Activated T-helper 1 cell treated with anti-CD3 and anti-CD28 coated beads, Interleukin-12 subunit alpha, Interleukin-12 subunit beta, Interleukin-2, Interleukin-4 antibody, amounts not matched to agents 30 ng/mL and 10 ng/mL and 1 ng/mL, durations not matched to agents 14 hours and 24 hours and 36 hours (primary cell): ENCODE data around the gene MICU1. TPM values are rescaled to one million over a fixed set of nuclear protein-coding genes. Genes with fewer than 3 reads are reported as not detected.

Experiments
- DNase-seq: peaks from one replicate; pipeline ENCODE4 v3.0.0; 2021; ENCODE audit warnings: low spot score
- H3K27ac Mint-ChIP-seq: one replicate; pipeline ENCODE4 v1.8.0; 2021; ENCODE audit warnings: mild to moderate bottlenecking, mixed read lengths
- H3K27me3 Mint-ChIP-seq: one replicate; pipeline ENCODE4 v1.8.0; 2022; ENCODE audit warnings: mild to moderate bottlenecking, moderate library complexity, mixed read lengths; ENCODE audit not compliant: insufficient read depth
- H3K36me3 Mint-ChIP-seq: one replicate; pipeline ENCODE4 v1.8.0; 2021; ENCODE audit warnings: low read depth, mixed read lengths
- H3K4me1 Mint-ChIP-seq: one replicate; pipeline ENCODE4 v1.8.0; 2021; ENCODE audit warnings: low read depth, mixed read lengths
- H3K4me3 Mint-ChIP-seq: one replicate; pipeline ENCODE4 v1.8.0; 2021; ENCODE audit warnings: mild to moderate bottlenecking, moderate library complexity, mixed read lengths
- H3K9me3 Mint-ChIP-seq: one replicate; pipeline ENCODE4 v1.8.0; 2021; ENCODE audit warnings: mixed read lengths
- intact Hi-C: fragments of 100-400 bp; cut with micrococcal nuclease; formaldehyde crosslinking; loops from one replicate; pipeline ENCODE4 v1.15.1; 2024
- total RNA-seq: library from RNA; stranded (reverse); gene quantifications from 2 replicates; pipeline ENCODE4 v1.2.3, GENCODE V29; 2022

MICU1 gene
- total RNA-seq, 1 donor from 2014 or later = 28.4 TPM

DNA sequence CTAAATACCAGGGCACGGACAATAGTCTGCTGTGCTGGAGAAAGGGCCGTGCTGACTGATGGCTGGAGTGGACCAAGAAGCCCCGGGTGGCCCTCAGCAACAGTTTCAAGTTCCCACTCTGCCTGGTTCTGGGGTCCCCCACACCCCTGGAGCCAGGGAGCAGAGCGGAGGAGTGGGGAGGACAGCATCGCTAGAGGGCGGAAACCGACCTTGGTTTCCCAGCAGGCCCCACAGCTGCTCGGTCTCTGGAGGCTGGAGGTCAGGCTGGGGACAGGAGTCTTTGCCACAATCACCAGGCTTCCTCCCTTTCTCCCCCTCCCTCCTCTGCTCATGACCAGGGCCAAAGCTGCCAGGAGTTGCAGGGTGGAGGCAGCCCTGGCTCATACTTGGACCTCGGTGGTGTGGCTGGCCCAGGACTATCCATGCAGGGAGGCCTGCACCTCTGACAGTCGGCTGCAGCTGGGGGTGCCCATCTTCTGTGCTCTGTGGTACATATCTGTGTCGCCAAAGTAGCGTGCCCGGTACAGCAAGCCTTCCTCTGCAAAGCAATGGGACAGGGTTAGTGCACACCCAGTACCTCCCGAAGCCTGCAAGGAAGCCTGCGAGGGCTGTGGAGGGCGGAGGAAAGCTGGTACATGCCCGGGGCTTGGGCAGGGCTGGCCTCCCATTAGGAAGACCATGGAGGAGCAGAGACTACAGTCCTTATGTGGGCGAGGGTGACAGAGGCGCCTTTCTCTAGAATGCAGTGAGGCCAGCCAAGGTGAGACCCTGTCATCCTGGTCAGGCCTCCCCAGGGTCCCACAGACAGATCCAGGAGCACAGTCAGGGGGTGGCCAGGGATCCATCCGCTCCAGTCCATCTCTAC lies 290.3 kb downstream of the MICU1 start:
- intact Hi-C loops = loop anchor here (1.0 to 2.0 kb wide), 11 partner anchors 15 to 379 kb away; partner anchors contain the start of genes DNAJB12 and SPOCK2
- H3K4me1 Mint-ChIP-seq = peaks cover 69% of the 10 kb centered on the region
- H3K27me3 Mint-ChIP-seq = no peaks in the 10 kb centered on the region
- H3K9me3 Mint-ChIP-seq = no peaks in the 10 kb centered on the region
- peaks cover 27% of the 10 kb centered on the region for H3K36me3 Mint-ChIP-seq
- H3K4me3 Mint-ChIP-seq = peak overlapping the region; percentile 70
- H3K27ac Mint-ChIP-seq = peak overlapping the region; percentile 91
- DNase-seq = peak; percentile 48

GRCh38 chr10:72334825-72335393 lies 291.0 kb downstream of the MICU1 start:
- DNase-seq = peak; percentile 84
- Mint-ChIP-seq H3K9me3 (no peaks in the 10 kb centered on the region), H3K27ac (peak overlapping the region; percentile 91), H3K4me1 (peaks cover 72% of the 10 kb centered on the region), H3K4me3 (peak overlapping the region; percentile 70), H3K36me3 (peaks cover 23% of the 10 kb centered on the region), H3K27me3 (no peaks in the 10 kb centered on the region)
- intact Hi-C loops = loop anchor here (1.0 to 2.0 kb wide), 10 partner anchors 15 to 246 kb away; partner anchors contain the start of genes DNAJB12 and SPOCK2

GRCh38 chr10:72334196-72334824 lies 291.6 kb downstream of the MICU1 start:
- Mint-ChIP-seq H3K4me3 (peak overlapping the region; percentile 70), H3K27me3 (no peaks in the 10 kb centered on the region), H3K4me1 (peaks cover 78% of the 10 kb centered on the region), H3K27ac (peak overlapping the region; percentile 91), H3K9me3 (no peaks in the 10 kb centered on the region), H3K36me3 (peaks cover 23% of the 10 kb centered on the region)
- intact Hi-C loops = loop anchor here (2.0 kb wide), 2 partner anchors 20 to 246 kb away; partner anchors contain the start of genes DNAJB12 and SPOCK2
- no peak for DNase-seq

DNA sequence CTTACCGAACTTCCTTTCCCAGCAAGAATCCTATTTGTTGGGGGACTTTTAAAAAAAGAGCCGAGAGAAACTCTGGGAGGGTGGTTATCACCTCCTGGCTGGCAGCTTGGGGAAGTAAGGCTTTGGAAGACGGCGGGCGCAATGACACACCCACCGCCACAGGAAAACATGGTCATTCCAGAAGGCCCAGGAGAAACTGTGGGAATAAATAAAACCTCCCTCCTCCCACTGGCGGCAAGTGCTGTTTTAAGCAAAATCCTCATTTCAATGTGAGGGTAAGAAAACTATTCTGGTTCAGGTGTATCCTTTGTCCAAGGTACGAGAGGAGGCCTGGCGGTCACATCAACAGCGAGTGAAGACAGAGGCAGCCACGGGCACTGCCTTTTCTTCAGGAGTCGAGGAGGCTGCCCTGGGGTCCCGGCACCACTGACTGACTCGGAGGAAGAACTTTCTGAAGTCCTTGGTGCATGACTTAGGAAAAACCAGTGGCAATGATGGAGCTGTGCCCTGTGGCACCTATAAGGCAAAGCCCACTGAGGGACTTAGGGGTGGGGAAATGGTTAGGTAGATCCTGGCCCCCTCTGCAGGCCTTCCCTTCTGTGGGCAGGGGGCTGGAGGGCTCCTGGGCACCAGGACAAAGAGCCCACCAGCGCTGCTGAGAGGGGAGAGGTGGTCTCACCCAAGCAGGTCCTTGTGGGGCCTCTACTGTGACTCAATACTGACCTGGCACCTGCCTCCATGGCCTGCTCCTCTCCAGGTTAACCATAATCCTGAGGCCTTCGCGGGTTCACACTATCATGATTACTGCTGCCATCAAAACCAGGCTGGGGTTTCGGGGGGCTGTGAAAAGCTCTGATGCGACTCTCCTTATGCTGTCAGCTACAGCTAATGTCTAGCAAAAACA lies 292.5 kb downstream of the MICU1 start:
- DNase-seq = no peak
- H3K27me3 Mint-ChIP-seq = no peaks in the 10 kb centered on the region
- no peaks in the 10 kb centered on the region for H3K9me3 Mint-ChIP-seq
- H3K4me3 Mint-ChIP-seq = no peak overlapping the region
- H3K36me3 Mint-ChIP-seq = peaks cover 22% of the 10 kb centered on the region
- H3K27ac Mint-ChIP-seq = peak overlapping the region; percentile 90
- intact Hi-C loops = loop anchor here (2.0 kb wide), 2 partner anchors 21 to 245 kb away; partner anchors contain the start of genes DNAJB12 and SPOCK2
- H3K4me1 Mint-ChIP-seq = peaks cover 84% of the 10 kb centered on the region

DNA sequence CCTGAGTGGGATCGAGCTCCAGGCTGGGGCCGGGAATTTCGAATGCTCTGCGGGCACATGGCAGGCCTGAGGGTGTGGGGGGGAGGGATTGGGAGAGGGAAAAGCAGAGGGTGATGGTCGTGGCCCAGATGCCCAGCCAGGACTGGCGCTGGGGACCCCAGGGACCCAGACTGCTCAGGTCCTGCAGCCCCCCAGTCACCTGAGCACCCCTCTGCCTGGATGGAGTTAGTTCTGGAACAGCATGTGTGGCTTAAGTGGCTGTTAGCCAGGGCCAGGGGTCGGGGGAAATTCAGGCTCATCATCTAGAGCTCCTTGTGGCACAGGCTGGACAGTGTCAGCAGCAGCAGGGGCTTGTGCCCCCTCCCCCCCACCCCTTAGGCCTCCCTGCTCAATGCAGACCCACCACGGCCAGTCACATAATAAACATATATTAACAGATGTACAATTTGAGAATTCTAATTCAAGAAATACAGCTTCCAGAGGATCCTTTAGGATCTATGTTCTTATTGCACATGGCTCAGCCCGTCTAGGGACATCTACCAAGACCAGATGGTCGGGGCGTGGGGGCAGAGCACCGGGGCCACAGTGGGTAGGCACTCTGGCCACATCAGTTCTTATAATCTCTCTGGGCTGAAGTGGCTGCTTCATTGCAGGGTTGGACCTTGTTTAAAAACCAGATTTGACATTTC lies 293.3 kb downstream of the MICU1 start:
- peaks cover 17% of the 10 kb centered on the region for H3K36me3 Mint-ChIP-seq
- peak overlapping the region; percentile 90 for H3K27ac Mint-ChIP-seq
- no peak for DNase-seq
- H3K4me3 Mint-ChIP-seq = no peak overlapping the region
- H3K9me3 Mint-ChIP-seq = no peaks in the 10 kb centered on the region
- intact Hi-C loops = no loop called here
- H3K4me1 Mint-ChIP-seq = peaks cover 91% of the 10 kb centered on the region
- no peaks in the 10 kb centered on the region for H3K27me3 Mint-ChIP-seq

GRCh38 chr10:72331575-72332422 lies 294.1 kb downstream of the MICU1 start:
- Mint-ChIP-seq H3K36me3 (peaks cover 13% of the 10 kb centered on the region), H3K9me3 (no peaks in the 10 kb centered on the region), H3K4me3 (peak overlapping the region; percentile 62), H3K27ac (peak overlapping the region; percentile 90), H3K4me1 (peaks cover 89% of the 10 kb centered on the region), H3K27me3 (no peaks in the 10 kb centered on the region)
- peak; percentile 78 for DNase-seq
- intact Hi-C loops = no loop called here

- peaks cover 78% of the 10 kb centered on the region for H3K4me1 Mint-ChIP-seq
- peaks cover 15% of the 10 kb centered on the region for H3K36me3 Mint-ChIP-seq
- H3K9me3 Mint-ChIP-seq = no peaks in the 10 kb centered on the region
- no peaks in the 10 kb centered on the region for H3K27me3 Mint-ChIP-seq
- H3K27ac Mint-ChIP-seq = peak overlapping the region; percentile 90
- DNase-seq = no peak
- H3K4me3 Mint-ChIP-seq = peak overlapping the region; percentile 52
- intact Hi-C loops = no loop called here
These were observed 295.8 kb downstream of the MICU1 start for GRCh38 chr10:72330069-72330426.

DNA sequence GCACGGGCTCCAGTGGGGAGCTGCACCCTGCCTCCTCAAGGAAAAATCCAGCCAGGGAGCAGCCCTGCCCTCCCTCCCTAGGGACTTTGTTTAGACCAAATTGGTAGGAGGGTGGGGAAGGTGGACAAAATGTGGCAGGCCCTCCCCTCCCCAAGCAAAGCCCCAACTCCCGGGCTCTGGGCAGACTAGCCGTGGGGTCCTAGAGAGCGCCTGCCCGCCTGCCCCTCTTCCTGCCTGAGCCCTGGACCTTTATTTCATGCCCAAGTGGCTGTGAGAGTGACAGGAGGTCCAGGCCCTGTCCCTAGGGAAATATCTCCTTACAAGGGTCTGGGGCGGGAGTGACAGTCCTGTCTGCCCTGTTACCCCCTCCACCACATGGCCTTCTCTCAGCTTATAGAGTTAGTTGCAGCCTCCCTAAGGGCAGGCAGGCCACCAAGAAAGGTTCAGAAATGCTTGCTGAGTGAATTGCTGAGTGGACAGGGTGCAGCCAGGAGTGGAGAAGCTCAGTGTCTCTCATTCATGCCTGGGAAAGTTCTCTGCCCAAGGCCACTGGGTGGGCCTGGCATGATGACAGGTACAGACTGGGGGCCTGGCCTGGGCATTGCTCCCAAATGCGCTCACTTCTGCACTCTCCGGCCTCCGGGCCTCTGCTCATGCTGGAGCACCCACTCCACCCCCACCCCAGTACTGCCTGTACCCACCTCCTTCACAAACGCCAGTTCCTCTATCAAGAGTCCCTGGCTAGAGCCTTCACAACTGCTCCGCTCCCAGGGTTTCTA lies 296.4 kb downstream of the MICU1 start:
- Mint-ChIP-seq H3K36me3 (peaks cover 13% of the 10 kb centered on the region), H3K9me3 (no peaks in the 10 kb centered on the region), H3K27ac (peak overlapping the region; percentile 90), H3K4me3 (peak overlapping the region; percentile 52), H3K4me1 (peaks cover 72% of the 10 kb centered on the region), H3K27me3 (no peaks in the 10 kb centered on the region)
- no peak for DNase-seq
- intact Hi-C loops = loop anchor here (2.0 kb wide), 1 partner anchor 203 kb away; no protein-coding TSS in a partner anchor

DNA sequence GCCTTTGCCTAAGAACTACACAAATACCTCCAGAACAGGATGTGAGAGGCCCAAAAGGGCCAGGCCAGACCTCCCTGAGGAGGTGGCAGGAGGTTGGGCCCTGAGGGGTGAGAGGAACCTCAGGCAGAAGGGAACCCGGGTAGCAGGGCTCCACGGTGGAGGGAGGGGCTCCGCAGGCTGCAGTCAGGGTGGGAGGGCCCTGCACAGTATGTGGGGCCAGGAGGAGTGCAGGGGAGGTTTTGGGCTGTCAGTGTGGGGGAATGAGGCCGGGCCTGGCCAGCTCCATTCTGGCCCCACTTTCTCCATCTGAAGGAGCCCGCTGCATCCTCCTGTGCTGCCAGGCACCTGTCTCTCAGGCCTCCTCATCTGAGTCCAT lies 297.1 kb downstream of the MICU1 start:
- peaks cover 65% of the 10 kb centered on the region for H3K4me1 Mint-ChIP-seq
- intact Hi-C loops = loop anchor here (1.0 to 2.0 kb wide), 2 partner anchors 9 to 202 kb away; no protein-coding TSS in a partner anchor
- no peaks in the 10 kb centered on the region for H3K27me3 Mint-ChIP-seq
- H3K27ac Mint-ChIP-seq = peak overlapping the region; percentile 84
- H3K36me3 Mint-ChIP-seq = peaks cover 7% of the 10 kb centered on the region
- peak overlapping the region; percentile 99 for H3K4me3 Mint-ChIP-seq
- no peak for DNase-seq
- no peaks in the 10 kb centered on the region for H3K9me3 Mint-ChIP-seq

DNA sequence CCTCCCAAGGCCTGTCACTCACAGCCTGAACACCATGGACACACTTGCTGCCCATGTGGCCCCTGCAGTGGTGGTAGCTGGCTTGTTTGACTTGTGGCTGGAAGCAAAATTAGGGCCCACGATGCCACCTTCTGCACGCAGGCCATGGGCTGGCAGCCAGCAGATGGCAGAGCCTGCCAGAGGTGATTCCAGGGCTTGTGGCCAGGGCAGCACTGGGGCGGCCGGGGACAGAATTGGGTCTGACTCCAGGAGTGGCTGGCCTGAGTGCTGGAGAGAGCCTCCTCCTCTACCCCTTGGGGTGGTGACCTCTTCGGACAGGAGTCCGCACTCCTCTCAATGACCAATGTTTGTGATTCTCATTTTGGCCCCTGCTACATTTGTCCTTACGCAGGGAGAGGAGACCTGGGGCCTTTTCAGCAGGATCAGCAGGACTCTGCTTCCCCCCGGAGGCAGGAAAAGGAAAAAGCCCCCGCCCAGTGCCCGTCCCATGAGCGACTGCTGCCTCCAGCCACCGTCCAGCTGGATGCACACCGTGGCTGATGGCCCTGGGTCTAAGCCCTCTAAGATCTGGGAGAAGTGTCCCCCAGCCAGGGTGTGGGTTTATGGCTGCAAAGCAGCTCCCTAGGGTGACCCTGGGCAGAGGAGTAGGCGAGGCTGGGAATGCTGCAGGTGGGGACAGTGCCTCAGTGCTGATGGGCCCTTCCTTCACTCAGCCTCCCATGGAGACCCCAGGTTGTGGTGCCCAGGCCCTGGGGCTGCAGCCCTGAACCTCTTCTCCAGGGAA lies 297.6 kb downstream of the MICU1 start:
- H3K4me1 Mint-ChIP-seq = peaks cover 62% of the 10 kb centered on the region
- H3K36me3 Mint-ChIP-seq = peaks cover 6% of the 10 kb centered on the region
- H3K27ac Mint-ChIP-seq = peak overlapping the region; percentile 84
- H3K27me3 Mint-ChIP-seq = no peaks in the 10 kb centered on the region
- intact Hi-C loops = loop anchor here (1.0 to 2.0 kb wide), 2 partner anchors 8 to 201 kb away; no protein-coding TSS in a partner anchor
- H3K9me3 Mint-ChIP-seq = no peaks in the 10 kb centered on the region
- H3K4me3 Mint-ChIP-seq = peak overlapping the region; percentile 99
- no peak for DNase-seq
